Erythroblast (primary cell): ENCODE results near the gene ZNF621.

Experiments
- GATA1 ChIP-seq: IDR thresholded peaks from 2 replicates; pipeline ENCODE4 v1.6.1; 2011; ENCODE audit warnings: low read depth, mild to moderate bottlenecking, control low read depth, low read length, moderate library complexity
- POLR2A ChIP-seq: IDR thresholded peaks from 2 replicates; pipeline ENCODE4 v1.6.1; 2011; ENCODE audit warnings: mild to moderate bottlenecking, low read length

DNA sequence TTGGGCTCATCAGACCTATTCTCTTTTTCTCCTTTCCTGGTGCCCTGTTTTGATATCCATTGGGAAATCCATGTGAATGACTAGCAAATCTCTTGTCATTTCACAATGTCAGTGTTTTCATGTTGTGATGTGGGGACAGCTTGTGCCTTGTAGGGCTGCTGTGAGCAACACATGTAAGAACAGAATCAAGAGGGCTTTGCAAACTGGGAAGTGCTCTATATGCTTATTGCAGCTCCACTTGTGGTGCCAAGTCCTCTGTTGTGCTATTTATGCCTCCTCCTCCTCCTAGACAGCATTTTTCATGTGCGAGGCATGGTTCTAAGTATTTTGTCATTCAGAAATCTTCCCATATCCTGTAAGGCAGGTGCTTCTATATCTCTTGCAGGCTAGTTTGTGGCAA lies 56.4 kb downstream of the ZNF621 start:
- no peak for TF ChIP-seq POLR2A
- TF ChIP-seq GATA1, result no peak
